HG02642 (cell line): ENCODE measurements around the gene SYNPR.

ENCODE experiments used
- ATAC-seq: cut with Tn5 transposase; IDR thresholded peaks from one replicate; pipeline ENCODE4 v1.9.1; 2021; ENCODE audit warnings: mild to moderate bottlenecking; ENCODE audit not compliant: unreplicated experiment, poor library complexity

The SYNPR gene

DNA sequence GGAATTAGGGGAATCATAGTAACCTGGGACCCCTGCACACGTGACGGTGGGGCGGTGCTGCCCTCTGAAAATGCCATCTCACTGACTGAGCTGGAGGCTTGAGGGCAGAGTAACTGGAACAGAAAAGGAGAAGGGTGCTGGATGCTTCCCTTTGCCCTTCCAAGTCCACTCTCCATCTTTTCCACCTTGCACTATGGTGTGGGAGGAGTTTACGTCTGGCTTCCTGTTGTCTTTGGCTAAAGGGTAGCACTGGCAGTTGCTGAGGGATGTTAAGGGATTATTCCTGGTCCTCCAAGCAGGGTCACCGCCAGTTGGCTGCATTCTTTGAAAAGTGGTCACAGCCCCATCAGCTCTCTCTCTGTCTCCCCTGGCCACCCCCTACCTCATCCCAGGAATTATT is 245.0 kb downstream of the SYNPR start:
- no peak for ATAC-seq

DNA sequence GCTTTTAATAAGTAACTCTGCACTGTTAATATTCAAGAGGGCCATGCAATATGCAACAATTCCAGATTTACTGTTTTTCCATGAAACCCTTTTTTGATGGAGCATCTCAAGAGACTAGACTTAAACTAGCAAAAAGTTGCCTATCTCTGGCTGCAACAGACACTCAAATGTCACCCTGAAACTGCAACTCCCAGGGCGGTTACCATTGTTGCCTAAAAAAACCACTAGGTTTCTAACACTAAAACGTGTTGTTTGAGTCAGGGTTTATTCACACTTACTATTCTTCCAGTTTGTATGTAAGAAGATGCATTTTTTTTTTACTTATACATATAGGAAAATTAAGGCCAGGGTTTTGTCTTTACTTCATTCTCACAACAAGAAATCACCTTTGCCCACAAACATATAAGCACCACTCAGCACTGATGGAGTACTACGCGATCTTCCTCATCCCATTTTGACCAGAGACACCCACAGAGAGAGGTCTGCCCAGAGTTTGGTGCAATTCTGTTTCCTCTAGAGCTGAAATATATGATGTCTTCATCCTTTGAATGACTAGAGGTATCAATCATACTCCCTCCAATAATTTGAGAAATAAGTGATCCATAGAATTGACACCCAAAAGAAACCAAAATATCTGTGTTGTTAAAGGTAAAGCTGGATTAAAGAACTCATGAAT is 250.4 kb downstream of the SYNPR start:
- ATAC-seq: no peak

GRCh38 chr3:63532521-63532920 is 254.4 kb downstream of the SYNPR start:
- no peak for ATAC-seq

GRCh38 chr3:63538919-63539318 is 260.8 kb downstream of the SYNPR start:
- ATAC-seq: no peak

DNA sequence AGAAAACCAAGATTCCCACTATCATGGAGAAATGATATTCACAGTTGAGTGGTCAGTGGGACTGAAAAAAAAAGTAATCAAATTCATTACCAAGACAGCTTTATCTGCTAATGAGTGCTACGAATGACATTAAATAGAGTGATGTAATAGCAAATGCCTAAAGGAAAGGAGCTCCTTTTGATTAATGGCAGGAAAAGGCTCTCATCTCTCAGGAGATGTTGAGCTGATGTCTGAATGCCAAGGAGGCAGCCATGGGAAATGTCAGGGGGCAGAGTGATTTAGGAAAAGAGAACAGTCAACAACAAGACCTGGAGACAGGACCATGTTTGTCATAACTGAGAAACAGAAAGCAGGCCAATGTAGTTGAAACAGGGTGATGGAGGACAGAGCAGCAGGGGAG is 277.7 kb downstream of the SYNPR start:
- no peak for ATAC-seq

- no peak for ATAC-seq
These were observed 278.3 kb downstream of the SYNPR start for GRCh38 chr3:63556401-63556800.

DNA sequence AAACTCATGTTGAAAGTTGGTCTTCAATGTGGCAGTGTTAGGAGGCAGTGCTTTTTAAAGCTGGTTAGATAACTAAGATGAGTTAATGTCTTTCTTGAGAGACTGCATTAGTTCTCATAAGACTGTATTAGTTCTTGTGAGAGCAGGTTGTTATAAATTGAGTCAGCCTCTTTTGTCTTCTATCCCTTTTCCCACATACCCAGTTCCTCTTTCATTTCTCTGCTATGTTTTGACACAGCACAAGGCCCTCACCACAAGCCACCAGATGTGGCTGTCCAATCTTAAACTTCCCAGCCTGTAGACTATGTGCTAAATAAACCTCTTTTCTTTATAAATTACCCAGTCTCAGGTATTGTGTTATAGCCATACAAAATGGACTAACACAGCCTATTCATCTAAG is 279.8 kb downstream of the SYNPR start:
- ATAC-seq: peak; percentile 54

- ATAC-seq: no peak
These were observed 281.8 kb downstream of the SYNPR start for GRCh38 chr3:63559884-63560283.

GRCh38 chr3:63561879-63562278 is 283.8 kb downstream of the SYNPR start:
- ATAC-seq: no peak

DNA sequence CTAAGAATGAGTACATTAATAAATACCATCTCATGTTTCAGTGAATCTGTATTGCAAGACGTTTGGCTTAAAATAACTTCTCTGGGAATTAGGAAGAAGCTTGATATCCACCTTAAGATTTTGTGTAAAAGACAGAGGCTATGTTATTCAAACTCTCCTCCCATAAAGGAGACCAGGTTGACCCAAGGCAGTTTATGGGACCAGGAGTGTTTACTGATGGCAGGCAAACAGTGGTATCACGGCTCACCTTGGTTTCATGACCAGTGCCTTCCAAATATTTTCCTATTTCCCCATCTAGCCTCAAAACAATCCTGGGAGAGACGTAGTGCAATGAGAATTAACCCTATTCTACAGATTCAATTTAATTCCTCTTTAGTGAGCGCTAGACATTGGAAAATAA is 284.2 kb downstream of the SYNPR start:
- ATAC-seq: no peak

GRCh38 chr3:63563572-63563971 is 285.5 kb downstream of the SYNPR start:
- no peak for ATAC-seq

- no peak for ATAC-seq
These were observed 287.1 kb downstream of the SYNPR start for GRCh38 chr3:63565220-63565619.

DNA sequence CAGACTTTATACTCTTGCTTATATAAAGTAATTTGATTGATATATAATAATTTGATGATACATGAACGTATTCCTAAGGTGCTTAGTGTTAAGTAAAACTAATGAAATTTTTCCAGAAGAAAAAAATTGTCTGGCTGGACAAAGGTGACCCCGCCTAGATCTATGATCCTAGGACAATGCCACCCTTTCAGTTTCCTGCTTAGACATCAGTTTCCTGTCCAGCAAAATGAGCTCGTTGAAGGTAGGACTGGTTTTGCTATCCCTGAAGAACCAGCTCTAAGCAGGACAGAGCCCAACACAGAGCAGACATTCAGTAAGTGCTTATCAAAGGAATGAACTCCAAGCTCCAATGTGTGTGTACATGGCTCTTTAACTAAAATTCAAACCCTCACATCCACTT is 293.6 kb downstream of the SYNPR start:
- ATAC-seq: no peak

DNA sequence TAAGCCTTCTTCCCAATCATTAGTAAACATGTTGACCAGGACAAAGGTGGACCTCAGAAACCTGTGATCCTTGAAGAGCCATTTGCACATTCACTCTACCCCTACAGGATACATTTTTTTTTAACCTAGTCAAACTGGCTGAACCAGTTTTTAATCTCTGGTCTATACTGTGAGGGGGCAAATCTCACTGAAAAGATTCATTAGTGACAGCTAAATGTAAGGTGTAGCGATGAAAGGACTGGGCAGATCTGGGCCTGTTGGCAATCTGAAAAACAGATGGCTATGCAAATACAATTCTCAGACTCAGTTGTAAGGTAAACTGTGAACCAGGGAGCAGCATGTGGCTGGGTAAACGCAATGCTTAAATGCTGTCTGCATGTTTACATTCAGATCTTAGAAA is 298.7 kb downstream of the SYNPR start:
- no peak for ATAC-seq

- no peak for ATAC-seq
These were observed 300.8 kb downstream of the SYNPR start for GRCh38 chr3:63578858-63579257.

- ATAC-seq: no peak
These were observed 302.0 kb downstream of the SYNPR start for GRCh38 chr3:63580151-63580550.

GRCh38 chr3:63582943-63583500 is 304.9 kb downstream of the SYNPR start:
- ATAC-seq: no peak

DNA sequence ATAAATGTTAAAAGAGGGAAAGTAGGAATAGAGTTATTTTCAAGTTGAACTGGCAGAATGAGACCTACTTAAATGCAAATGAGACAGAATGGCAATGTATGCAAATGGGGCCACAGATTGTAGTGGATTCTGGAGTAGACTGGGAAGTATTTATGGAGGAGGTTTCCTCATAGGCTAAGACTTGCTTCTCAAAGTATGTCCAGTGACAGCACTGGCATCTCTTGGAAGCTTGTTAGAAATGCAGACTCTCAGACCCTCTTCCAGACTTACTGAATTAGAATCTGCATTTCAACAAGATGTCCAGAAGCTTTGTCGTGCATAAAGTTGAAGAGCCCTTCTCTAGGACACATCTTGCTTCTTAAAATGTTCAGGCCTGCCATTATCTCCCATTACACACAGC is 306.6 kb downstream of the SYNPR start:
- ATAC-seq: no peak

DNA sequence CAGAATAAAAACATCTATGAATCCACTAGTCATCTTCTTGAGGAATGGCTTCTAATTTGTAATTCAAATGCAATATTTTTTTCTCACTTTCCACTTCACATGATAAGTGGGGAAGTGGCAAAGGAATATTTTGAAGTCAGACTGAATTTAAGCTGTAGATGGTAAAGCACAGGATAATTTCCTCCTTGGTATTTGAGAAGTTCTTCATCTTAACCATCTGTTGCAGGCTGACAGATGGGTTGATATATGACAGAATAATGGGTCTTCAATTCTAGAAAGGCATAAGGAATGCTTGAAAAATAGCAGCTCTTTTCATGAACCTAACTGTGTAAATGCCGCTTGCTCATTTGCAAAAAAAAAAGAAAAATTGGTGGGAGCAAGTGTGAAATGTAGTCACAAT is 307.8 kb downstream of the SYNPR start:
- no peak for ATAC-seq

DNA sequence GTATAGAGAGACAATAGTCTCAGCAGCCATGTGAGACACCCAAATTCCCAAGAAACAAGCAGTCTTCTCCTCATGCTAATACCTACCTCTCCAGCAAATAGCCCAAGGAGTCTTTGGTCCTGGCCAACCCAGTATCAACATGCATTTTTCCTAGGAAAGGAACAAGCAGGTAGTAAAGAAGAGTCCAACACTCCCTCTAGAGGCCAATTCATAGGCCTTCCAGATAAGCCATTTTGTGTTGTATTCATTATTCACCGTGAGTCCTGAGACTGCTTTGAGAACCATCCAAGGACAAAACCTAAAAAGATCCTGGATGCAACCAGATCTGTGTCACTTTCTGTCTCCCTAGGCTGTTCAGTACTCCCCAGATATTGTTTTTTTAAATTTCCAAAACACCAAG is 310.8 kb downstream of the SYNPR start:
- no peak for ATAC-seq

DNA sequence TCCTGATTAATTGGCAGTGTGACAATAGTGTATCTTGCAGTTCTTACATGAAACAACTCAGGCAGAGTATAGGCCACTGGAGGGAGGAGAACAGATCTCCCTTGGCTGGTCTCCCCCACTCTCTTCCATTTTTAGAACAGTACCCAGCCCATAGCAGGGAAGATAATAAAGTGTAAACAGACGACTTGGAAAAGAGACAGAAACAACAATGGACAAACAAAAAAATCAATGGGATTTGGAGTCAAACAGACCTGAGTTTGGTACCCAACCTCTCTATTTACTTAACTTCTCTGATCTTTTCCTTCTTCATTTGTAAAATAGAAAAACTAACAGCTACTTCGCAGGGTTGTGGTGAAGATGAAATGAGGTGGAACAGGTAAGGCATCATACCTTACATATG is 315.7 kb downstream of the SYNPR start:
- no peak for ATAC-seq

- ATAC-seq: no peak
These were observed 317.1 kb downstream of the SYNPR start for GRCh38 chr3:63595221-63595620.
